Hindlimb muscle (tissue), 1 donor: ENCODE results near the gene TTF1. TPM values are rescaled to one million over a fixed set of nuclear protein-coding genes. Genes with fewer than 3 reads are reported as not detected.
A peak's percentile ranks its signal among the peaks of the same experiment; 100 is the strongest.
"Not testable (repeated sequence)": the region's sequence is repeated elsewhere in the genome, so short reads cannot be mapped to it uniquely, and the experiment has no call there.

Experiments
- DNase-seq: peaks from one replicate; pipeline ENCODE4 v3.0.0-alpha.2; 2013
- polyA plus RNA-seq: library from polyadenylated mRNA; unstranded; fragments of 120-200 nt; gene quantifications from one replicate; pipeline ENCODE4 v1.2.1, GENCODE V29; 2013; ENCODE audit not compliant: insufficient read length

Gene TTF1
- polyA plus RNA-seq, 1 donor, result 10.3 TPM

DNA sequence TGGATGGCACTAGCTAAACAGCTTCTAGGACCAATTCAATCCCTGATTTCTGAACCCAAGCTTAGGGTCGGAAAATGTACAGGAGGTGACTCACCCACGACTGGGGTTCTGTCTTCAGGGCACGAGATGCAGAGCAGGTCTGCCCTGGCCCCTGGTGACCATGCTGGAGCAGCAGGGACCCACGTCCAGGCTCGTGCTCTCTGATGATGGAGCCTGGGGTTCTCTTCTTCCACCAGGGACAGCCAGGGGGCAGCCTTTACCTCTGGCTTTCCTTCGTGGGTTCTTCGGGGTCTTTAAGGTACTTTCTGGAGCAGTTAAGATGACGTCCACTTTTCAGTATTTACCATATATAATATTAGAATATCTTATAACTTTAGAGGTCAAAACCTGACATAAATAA lies 5.4 kb upstream of the TTF1 start:
- DNase-seq, result no peak

GRCh38 chr9:132411091-132411508 lies 4.5 kb upstream of the TTF1 start:
- no peak for DNase-seq

GRCh38 chr9:132410642-132411041 lies 4.0 kb upstream of the TTF1 start:
- DNase-seq, result no peak

DNA sequence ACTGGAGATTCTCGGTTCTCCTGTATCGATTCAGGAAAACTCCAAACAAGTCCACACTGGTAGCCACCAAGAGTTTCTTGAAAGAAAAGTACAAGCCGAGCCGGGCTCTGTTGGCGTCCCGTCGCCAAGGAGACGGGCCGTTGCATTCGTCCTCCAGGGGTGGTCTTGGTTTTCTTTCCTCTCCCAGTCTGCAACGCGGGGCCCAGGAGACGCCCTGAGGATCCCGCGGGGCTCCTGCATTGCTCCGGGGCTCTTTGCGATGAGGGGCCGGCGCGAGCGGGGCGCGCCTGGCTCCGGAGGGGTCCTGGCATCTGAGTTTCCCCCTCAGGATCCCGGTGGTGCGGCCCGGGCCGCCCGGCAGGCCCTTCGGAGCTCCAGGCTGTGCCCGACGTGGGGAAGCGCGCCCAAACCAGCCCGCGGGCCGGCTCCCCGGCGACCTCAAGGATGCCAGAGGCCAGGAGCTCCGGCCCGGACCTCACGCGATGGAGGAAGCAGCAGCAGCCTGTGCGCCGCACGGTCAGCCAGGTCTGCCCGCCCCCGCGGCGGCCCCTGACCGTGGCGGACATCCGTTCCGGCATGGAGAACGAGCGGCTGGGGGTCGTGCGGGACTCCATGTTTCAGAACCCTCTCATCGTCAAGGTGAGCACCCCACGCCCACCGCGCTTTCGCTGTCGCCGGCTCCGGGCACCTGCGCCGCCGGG lies 3.3 kb upstream of the TTF1 start, which contains the start of gene CFAP77:
Gene CFAP77, plus strand, starts transcription at position 384 of the 701 bp plus-strand sequence. Its CDS starts 61 bp downstream, at position 445.
- peak; percentile 35 for DNase-seq

- DNase-seq, result no peak
These were observed 1.9 kb upstream of the TTF1 start for GRCh38 chr9:132408521-132408920.

DNA sequence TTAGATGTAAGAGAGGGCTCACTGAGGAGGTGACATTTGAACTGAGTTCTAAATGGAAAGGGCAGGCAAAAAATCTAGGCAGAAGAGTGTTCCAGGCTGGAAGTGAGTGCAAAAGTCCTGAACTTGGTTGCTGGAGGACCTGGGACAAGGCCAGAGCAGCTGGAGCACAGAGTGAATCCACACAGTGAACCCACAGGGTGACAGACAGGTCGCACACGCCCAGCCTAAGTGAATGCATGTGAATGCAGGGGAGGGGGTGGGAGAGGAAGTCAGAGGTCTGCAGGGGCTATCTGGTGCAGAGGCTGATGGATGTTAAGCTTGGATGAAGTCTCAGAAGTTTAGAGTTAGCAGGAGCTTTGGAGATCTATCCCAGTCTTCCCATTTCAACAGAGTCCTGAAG lies 556 bp upstream of the TTF1 start:
- no peak for DNase-seq

DNA sequence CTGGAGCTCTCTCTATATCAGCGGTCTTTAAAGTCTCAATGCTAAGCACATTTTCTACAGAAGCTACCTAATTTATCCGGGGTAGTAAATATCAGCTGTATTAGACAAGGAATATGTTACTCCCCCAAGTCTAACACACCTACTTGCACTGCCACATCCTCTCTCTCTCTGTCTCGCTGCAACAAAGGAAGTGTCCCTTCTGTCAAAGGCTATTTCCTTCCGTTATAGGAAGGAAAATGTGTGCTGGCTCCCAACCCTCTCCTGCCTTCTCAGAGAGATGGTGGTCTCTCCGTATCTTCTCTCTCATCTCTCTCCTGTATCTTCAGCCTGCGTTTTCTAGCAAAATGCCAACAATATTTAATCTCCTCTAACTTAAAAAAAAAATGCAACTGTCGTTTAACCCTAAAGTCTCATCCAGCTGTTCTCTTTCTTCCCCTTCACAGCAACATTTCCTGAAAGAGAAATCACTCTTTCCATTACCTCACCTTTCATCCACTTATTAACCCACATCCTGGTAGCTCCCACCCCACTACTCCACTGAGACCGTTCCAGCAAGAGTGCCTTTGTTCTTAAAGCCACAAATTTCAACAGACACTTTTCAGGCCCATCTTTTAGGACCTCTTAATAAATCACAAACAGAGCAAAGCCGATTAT lies 2.3 kb downstream of the TTF1 start:
- no peak for DNase-seq

GRCh38 chr9:132401824-132402223 lies 4.8 kb downstream of the TTF1 start:
- no peak for DNase-seq

DNA sequence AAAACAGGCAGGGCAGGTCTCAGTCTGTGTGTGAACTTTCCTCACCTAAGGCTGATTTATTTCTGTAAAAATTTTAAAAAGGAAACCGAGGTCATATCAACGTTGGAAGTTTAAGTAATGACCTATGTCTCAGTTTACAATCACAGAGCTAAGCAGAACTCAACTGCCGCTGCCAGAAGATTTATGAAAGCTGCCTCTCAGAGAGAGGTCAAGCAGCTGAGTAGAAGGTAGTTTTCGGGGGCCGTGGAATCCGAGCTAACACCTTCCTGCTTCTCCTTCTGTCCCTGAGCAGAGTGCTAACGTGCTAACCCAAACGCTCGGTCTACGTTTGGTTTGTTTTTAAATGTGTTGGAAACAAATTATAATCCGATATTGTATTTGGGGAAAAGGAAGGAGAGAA lies 11.1 kb downstream of the TTF1 start:
- no peak for DNase-seq

GRCh38 chr9:132391449-132391848 lies 15.2 kb downstream of the TTF1 start:
- DNase-seq, result no peak

DNA sequence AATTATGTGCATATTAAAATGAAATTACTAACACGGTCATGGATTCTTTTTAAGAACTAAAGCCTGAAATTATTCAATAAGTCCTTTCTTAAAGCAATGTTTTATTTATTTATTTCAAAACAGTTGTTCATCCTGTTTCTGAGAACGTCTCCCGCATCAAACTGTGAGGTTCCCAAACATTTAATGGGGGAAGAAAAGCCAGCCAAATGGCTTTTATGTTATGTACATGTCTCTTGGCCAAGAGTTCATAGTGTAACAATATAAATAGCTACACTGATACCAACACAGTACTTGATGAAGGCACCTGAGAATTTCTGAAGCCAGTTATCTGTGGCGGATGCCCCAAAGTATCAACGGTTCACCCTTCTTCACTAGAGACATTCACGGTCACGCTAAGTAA lies 15.7 kb downstream of the TTF1 start:
- no peak for DNase-seq

DNA sequence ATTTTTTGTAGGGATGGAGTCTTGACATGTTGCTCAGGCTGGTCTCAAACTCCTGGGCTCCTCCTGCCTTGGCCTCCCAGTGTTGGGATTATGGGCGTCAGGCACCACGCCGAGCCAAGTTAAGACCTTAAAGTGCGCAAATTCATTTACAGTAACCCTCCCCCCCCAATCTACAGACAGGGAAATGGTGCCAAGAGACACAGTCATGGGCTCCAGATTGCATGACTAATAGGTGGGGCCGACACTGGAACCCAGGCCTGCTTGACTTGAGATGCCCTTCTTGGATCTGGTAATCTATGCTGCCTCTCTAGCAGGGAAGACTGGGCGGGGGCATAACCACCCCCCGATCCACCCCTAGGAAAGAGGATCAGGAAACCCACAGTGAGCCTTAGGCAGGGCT lies 19.5 kb downstream of the TTF1 start:
- DNase-seq, result no peak

DNA sequence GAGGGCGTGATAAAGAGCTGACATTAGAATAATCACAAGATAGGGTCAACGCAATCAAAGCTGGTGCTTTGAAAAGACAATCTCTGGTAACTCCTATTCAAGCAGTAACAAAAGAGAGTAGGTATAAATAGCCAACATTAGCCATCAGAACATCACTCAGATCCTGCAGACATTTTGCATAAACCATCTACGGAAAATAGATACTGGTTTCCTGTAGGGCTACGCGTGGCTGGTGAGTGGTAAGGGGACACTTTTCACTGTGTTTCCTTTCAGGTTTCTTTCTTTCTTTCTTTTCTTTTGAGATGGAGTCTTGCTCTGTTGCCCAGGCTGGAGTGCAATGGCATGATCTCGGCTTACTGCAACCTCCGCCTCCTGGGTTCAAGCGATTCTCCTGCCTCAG lies 22.3 kb downstream of the TTF1 start:
- no peak for DNase-seq

DNA sequence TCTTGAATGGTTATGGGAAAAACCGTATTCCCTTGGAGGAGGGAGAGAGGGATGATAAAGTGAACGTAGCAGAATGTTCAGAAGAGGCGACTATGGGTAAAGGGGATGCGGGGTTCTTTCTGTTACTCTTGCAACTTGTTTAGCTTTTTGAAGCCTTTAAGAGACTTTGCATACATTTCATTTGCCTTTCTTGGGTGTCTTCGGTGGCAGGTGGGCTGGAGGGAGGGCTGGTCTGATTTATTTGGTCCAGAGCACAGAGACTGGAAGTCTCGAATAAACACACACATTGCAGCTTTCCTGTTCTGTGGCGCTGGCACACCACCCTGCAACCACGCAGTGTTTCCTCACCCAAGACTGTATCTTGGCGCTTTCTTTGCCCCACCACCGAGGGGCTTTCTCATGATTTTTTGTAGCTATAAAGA lies 23.2 kb downstream of the TTF1 start:
- no peak for DNase-seq

DNA sequence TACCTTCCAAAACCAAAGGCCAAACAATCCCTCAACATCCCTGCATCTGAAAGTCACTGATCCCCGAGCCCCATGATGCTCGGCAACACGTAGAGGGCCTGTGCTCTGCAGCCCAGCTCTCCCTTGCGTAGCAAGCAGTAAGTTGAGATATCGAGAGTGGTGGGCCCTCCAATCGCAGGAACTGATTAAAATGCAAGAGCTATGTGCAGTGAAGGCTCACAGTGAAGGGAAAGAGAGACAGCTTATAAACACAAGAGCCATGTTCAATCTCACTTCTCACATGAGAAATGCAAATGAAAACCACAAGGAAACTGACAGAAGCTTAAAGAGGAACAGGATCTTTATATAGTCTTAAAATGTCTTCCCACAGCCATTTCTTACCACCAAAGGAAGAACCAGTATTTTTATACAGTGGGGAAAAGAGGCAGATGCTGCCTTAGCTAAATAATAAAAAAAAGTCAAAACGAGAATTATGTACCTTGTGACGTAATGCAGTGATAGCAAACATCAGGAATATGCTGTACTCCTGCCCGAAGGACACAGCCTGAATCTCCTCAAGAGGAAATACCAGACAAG lies 24.6 kb downstream of the TTF1 start:
- DNase-seq, result no peak

DNA sequence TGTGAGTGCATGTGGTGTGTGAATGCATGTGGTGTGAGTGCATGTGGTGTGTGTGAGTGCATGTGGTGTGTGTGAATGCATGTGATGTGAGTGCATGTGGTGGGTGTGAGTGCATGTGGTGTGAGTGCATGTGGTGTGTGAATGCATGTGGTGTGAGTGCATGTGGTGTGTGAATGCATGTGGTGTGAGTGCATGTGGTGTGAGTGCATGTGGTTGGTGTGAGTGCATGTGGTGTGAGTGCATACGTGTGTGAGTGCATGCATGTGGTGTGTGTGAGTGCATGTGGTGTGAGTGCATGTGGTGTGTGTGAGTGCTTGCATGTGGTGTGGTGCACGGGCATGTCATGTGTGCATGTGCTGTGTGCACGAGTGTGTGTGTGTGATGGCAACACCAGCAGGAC lies 28.2 kb downstream of the TTF1 start:
- not testable (repeated sequence) for DNase-seq

DNA sequence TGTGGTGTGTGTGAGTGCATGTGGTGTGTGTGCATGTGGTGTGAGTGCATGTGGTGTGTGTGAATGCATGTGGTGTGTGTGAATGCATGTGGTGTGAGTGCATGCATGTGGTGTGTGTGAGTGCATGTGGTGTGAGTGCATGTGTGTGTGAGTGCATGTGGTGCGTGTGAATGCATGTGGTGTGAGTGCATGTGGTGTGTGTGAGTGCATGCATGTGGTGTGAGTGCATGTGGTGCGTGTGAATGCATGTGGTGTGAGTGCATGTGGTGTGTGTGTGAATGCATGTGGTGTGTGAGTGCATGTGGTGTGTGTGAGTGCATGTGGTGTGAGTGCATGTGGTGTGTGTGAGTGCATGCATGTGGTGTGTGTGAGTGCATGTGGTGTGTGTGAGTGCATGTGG lies 28.9 kb downstream of the TTF1 start:
- DNase-seq, result not testable (repeated sequence)

DNA sequence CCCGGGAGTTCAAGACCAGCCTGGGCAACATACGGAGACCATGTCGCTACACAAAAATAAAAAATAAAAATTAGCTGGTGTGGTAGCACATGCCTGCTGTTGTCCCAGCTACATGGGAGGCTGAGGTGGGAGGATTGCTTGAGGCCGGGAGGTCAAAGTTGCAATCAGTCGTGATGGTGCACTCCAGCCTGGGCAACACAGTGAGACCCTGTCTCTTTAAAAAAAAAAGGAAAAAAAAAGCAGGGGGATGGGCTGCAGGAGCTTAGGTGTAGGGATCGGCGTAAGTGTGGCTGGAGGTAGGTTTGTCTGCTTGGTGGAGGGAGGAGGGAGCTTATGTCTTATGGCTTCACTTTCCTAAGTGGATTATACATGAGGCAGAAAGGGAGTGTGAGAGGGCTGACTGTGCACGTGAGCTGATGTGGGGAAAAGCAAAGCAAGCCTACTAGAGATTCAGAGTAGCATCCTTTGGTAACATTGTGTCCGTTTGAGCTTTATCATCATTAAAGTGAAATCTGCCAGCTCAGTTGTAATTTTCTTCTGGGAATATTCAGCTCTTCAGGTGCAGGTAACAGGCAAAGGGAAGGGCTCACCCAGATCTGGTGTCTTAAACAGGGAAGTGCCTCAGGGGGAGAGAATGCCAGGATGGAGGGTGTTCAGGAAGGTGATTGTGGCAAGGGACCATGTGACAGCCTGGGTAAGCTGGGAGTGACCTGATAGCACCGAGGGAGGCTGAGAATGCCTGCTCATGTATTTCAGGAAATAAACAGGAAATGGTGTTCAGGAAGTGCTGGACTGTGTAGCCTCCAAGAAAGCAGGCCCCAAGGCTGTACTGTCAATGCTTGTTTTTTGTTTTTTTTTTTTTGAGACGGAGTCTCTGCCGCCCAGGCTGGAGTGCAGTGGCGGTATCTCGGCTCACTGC lies 34.2 kb downstream of the TTF1 start:
- DNase-seq, result peak; percentile 44

DNA sequence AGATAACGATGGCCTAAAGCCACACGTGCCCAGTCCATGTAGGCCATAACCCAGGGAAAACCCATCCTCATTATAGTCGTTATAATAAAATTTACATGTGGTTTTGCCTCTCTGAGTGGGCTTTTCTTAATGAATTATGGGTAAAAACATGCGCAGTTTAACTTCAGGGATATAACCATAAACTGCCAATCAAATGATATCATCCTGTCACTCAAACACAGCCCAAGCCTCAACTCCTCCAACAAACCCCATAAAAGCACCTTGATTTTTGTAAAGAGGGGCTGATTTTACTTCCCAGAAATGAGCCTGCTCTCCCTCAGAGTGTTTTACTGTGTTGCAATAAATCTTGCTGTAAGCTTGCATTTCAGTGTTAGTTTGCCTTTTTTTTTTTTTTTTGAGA lies 36.0 kb downstream of the TTF1 start:
- no peak for DNase-seq

GRCh38 chr9:132369421-132369820 lies 37.2 kb downstream of the TTF1 start:
- DNase-seq, result no peak

- DNase-seq, result no peak
These were observed 38.9 kb downstream of the TTF1 start for GRCh38 chr9:132367613-132368313.

DNA sequence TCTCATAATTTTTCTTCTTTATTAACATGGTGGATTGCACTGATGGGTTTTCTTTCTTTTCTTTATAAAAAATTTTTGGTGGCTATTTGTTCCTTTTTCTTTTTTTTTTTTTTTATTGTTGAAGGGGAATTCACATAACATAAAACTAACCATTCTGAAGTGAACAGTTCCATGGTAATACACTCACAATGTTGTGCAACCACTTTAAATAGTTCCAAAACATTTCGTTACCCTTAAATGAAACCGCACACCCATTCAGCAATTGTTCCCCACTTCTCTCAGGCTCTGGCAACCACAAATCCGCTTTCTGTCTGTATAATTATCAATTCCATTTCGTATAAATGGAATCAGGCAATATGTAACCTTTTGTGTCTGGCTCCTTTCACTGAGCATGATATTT lies 40.2 kb downstream of the TTF1 start:
- DNase-seq, result no peak
